CD8-positive, alpha-beta memory T cell (primary cell): Measurements from ENCODE around the gene PEX14. TPM values are rescaled to one million over a fixed set of nuclear protein-coding genes. Genes with fewer than 3 reads are reported as not detected.

Experiments used
- CTCF ChIA-PET: fragments of 350-600 bp; sonication (Branson Sonifier 250); formaldehyde crosslinking; loops from one replicate; lab custom pipeline; 2021; ENCODE audit warnings: antibody characterized with exemption; lab: Charles Lee
- POLR2A ChIA-PET: fragments of 350-600 bp; sonication (Branson Sonifier 250); formaldehyde crosslinking; loops from one replicate; lab custom pipeline; 2021; ENCODE audit warnings: antibody characterized with exemption; lab: Charles Lee
- DNase-seq, 5 donors: peaks; one replicate each; pipeline versions ENCODE4 v3.0.0 to v3.0.0-alpha.2; 2020 to 2022; ENCODE audit warnings: mixed read lengths in 1 of 5
- H3K27ac ChIP-seq: one replicate; pipeline ENCODE4 v1.7.0; 2013; ENCODE audit warnings: low read depth, mild to moderate bottlenecking, low read length, moderate library complexity
- H3K27me3 ChIP-seq: 2 replicates; pipeline ENCODE4 v1.7.0; 2013; ENCODE audit warnings: low read length, mild to moderate bottlenecking; ENCODE audit not compliant: insufficient read depth, poor library complexity, severe bottlenecking
- H3K36me3 ChIP-seq: 2 replicates; pipeline ENCODE4 v1.7.0; 2013; ENCODE audit warnings: mild to moderate bottlenecking, low read length, moderate library complexity; ENCODE audit not compliant: insufficient read depth
- H3K4me1 ChIP-seq: 2 replicates; pipeline ENCODE4 v1.7.0; 2013; ENCODE audit warnings: mild to moderate bottlenecking, low read length, moderate library complexity; ENCODE audit not compliant: insufficient read depth
- H3K4me3 ChIP-seq: 2 replicates; pipeline ENCODE4 v1.7.0; 2013; ENCODE audit warnings: mild to moderate bottlenecking, low read length
- H3K9me3 ChIP-seq: 2 replicates; pipeline ENCODE4 v1.7.0; 2013; ENCODE audit warnings: mild to moderate bottlenecking, low read length
- H3K27ac Mint-ChIP-seq, 8 donors: one replicate each; pipeline ENCODE4 v1.8.0; 2020 to 2021; ENCODE audit warnings: mixed read lengths in 8 of 8, mild to moderate bottlenecking in 6 of 8, inconsistent platforms in 3 of 8, moderate library complexity in 3 of 8
- H3K27me3 Mint-ChIP-seq, 2 donors: one replicate each; pipeline ENCODE4 v1.8.0; 2020 to 2021; ENCODE audit warnings: mixed read lengths in 2 of 2, mild to moderate bottlenecking in 1 of 2, moderate library complexity in 1 of 2
- H3K36me3 Mint-ChIP-seq, 3 donors: one replicate each; pipeline ENCODE4 v1.8.0; 2020 to 2021; ENCODE audit warnings: mixed read lengths in 3 of 3, inconsistent platforms in 1 of 3, mild to moderate bottlenecking in 1 of 3
- H3K4me1 Mint-ChIP-seq, 3 donors: one replicate each; pipeline ENCODE4 v1.8.0; 2020 to 2021; ENCODE audit warnings: mixed read lengths in 3 of 3, inconsistent platforms in 1 of 3, mild to moderate bottlenecking in 1 of 3
- H3K4me3 Mint-ChIP-seq, 7 donors: one replicate each; pipeline ENCODE4 v1.8.0; 2020 to 2021; ENCODE audit warnings: mixed read lengths in 7 of 7, mild to moderate bottlenecking in 6 of 7, moderate library complexity in 4 of 7, inconsistent platforms in 2 of 7
- H3K9me3 Mint-ChIP-seq, 5 donors: one replicate each; pipeline ENCODE4 v1.8.0; 2020 to 2022; ENCODE audit warnings: mixed read lengths in 5 of 5, mild to moderate bottlenecking in 3 of 5, moderate library complexity in 2 of 5, inconsistent platforms in 1 of 5
- polyA plus RNA-seq: library from polyadenylated mRNA; unstranded; fragments of 300-500 nt; fragmentation: Illumina TruSeq; gene quantifications from one replicate; pipeline ENCODE4 v1.2.3, GENCODE V29; 2021
- total RNA-seq, 2 experiments: library from RNA; stranded (reverse); gene quantifications; one replicate each; pipeline ENCODE4 v1.2.3, GENCODE V29; 2021

Gene PEX14
- total and polyA plus RNA-seq, 3 experiments from 2014 or later, result 5.1 to 22.2 (median 18.2) TPM

DNA sequence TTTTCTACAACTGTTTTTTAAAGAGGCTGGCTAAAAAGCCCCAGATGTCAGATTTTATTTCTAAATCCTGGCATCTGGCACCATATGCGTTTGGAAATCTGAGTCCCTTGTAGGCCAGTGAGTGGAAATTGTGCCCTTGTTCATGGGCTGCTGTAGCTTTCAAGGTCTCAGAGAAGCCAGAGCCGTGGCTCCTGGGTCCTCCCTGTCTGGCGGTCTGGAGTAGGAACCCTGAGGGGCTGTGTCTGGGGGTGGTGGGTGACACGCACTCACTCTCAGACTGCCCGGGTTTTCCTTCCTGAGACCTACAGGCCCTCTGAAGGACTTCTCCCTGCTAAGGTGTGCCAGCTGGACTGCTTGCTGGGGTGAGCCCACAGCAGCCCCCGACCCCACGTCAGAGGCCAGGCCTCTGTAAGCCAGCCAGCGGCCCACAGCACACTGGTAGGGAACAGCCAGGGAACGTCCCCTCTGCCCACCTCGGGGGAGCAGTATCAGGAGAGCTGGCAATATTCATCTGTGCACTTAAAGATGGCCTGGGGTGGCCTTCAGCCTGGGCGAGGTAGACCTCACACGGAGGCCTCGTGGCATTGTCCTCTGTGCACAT, 151.5 kb downstream of the PEX14 start:
- Histone ChIP-seq H3K4me1 (no peaks in the 10 kb centered on the region), H3K27ac (no peak overlapping the region), H3K27me3 (no peaks in the 10 kb centered on the region), H3K36me3 (no peaks in the 10 kb centered on the region), H3K9me3 (no peaks in the 10 kb centered on the region), H3K4me3 (no peak overlapping the region)
- ChIA-PET CTCF (interaction anchor here (1.2 kb wide), 1 partner anchor 115 kb away, joined by 3 read pairs; no protein-coding TSS in a partner anchor), POLR2A (no interaction called here)
- Mint-ChIP-seq H3K27ac (no peak overlapping the region), H3K36me3 (peaks cover 0 to 78% (median 4%) of the 10 kb centered on the region in 3 donors), H3K27me3 (no peaks in the 10 kb centered on the region), H3K4me3 (no peak overlapping the region), H3K4me1 (no peaks in the 10 kb centered on the region), H3K9me3 (no peaks in the 10 kb centered on the region)
- no peak for DNase-seq

- Histone ChIP-seq H3K36me3 (no peaks in the 10 kb centered on the region), H3K27ac (no peak overlapping the region), H3K4me1 (no peaks in the 10 kb centered on the region), H3K4me3 (no peak overlapping the region), H3K27me3 (no peaks in the 10 kb centered on the region), H3K9me3 (no peaks in the 10 kb centered on the region)
- no peaks in the 10 kb centered on the region for H3K27me3 Mint-ChIP-seq
- POLR2A ChIA-PET, result no interaction called here
- DNase-seq, result no peak
- peaks cover 0 to 74% (median 4%) of the 10 kb centered on the region in 3 donors for H3K36me3 Mint-ChIP-seq
- H3K9me3 Mint-ChIP-seq, result no peaks in the 10 kb centered on the region
- no peak overlapping the region for H3K27ac Mint-ChIP-seq
- H3K4me3 Mint-ChIP-seq, result no peak overlapping the region
- CTCF ChIA-PET, result interaction anchor here (1.2 kb wide), 1 partner anchor 116 kb away, joined by 3 read pairs; no protein-coding TSS in a partner anchor
- H3K4me1 Mint-ChIP-seq, result no peaks in the 10 kb centered on the region
Observed at GRCh38 chr1:10626791-10627410, 152.2 kb downstream of the PEX14 start.

DNA sequence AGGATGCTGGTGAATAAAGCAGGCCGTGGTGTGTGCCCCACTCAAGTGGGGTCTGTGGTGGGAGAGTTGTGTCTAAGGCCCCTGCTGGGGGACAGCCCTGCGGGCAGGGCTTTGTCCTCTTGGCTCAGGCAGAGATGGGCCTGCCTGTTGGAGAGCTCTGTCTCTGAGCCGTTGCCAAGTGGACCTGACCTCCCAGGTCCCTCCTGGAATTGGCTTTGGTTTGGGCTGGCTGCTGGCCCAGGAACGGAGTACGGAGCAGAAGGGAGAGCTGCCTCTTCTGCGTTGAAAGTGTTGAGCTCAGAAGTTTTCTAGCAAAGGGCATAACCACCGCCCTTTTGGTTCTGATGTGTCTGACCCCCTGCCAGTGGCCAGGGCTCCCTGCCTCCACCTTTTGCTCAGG, 153.9 kb downstream of the PEX14 start:
- Histone ChIP-seq H3K27ac (no peak overlapping the region), H3K9me3 (no peaks in the 10 kb centered on the region), H3K36me3 (no peaks in the 10 kb centered on the region), H3K27me3 (no peaks in the 10 kb centered on the region), H3K4me3 (no peak overlapping the region), H3K4me1 (no peaks in the 10 kb centered on the region)
- Mint-ChIP-seq H3K4me3 (no peak overlapping the region), H3K36me3 (peaks cover 0 to 63% (median 2%) of the 10 kb centered on the region in 3 donors), H3K4me1 (no peaks in the 10 kb centered on the region), H3K27me3 (no peaks in the 10 kb centered on the region), H3K27ac (peak overlapping the region in 2 of 8 donors; percentile 58 to 92), H3K9me3 (no peaks in the 10 kb centered on the region)
- DNase-seq, result peak in 1 of 5 donors; percentile 18
- ChIA-PET CTCF (interaction anchor here (1.6 kb wide), 1 partner anchor 122 kb away, joined by 4 read pairs; no protein-coding TSS in a partner anchor), POLR2A (no interaction called here)

- Mint-ChIP-seq H3K36me3 (peaks cover 0 to 59% (median 4%) of the 10 kb centered on the region in 3 donors), H3K4me1 (no peaks in the 10 kb centered on the region), H3K4me3 (no peak overlapping the region), H3K27ac (peak overlapping the region in 1 of 8 donors; percentile 58), H3K9me3 (no peaks in the 10 kb centered on the region), H3K27me3 (no peaks in the 10 kb centered on the region)
- DNase-seq, result peak in 1 of 5 donors; percentile 44
- Histone ChIP-seq H3K9me3 (no peaks in the 10 kb centered on the region), H3K36me3 (no peaks in the 10 kb centered on the region), H3K27ac (no peak overlapping the region), H3K4me1 (no peaks in the 10 kb centered on the region), H3K4me3 (no peak overlapping the region), H3K27me3 (no peaks in the 10 kb centered on the region)
- ChIA-PET CTCF (interaction anchor here (1.4 to 1.6 kb wide), 2 partner anchors 122 to 134 kb away, joined by 4 to 5 read pairs; no protein-coding TSS in a partner anchor), POLR2A (no interaction called here)
Observed at GRCh38 chr1:10629091-10629815, 154.5 kb downstream of the PEX14 start.

DNA sequence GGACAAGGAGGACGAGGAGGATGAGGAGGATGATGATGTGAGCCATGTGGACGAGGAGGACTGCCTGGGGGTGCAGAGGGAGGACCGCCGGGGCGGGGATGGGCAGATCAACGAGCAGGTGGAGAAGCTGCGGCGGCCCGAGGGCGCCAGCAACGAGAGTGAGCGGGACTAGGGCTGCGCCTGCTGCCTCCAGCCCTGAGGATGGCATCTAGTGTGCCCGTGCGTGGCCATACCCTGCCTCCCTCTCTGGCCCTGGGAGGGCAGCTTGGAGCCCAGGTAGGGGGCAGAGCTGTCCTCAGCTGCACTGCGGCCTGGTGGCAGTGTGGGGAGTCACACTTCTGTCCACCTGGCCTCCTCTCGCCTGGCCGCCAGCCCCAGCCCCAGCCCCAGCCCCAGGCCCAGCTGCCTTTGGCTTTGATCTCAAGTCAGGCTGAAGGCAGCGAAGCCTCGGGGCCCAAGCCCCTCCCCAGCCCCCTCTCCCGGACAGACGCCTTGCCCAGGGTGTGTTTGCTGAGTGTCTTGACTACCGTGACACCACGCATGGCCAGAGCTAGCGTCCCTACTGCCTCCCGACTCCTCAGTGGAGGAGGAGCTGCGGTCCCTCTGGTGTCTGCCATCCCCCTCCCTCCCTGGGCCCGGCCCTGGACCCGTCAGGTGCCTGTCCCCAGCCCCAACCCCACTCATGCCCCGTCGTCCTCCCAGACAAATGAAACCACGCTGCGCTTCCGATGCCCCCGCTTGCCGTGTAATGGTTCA, 155.2 kb downstream of the PEX14 start:
- POLR2A ChIA-PET, result no interaction called here
- Histone ChIP-seq H3K36me3 (no peaks in the 10 kb centered on the region), H3K4me3 (no peak overlapping the region), H3K27ac (no peak overlapping the region), H3K27me3 (no peaks in the 10 kb centered on the region), H3K9me3 (no peaks in the 10 kb centered on the region), H3K4me1 (no peaks in the 10 kb centered on the region)
- CTCF ChIA-PET, result interaction anchor here (1.4 to 1.6 kb wide), 2 partner anchors 123 to 135 kb away, joined by 4 to 5 read pairs; no protein-coding TSS in a partner anchor
- no peaks in the 10 kb centered on the region for H3K4me1 Mint-ChIP-seq
- DNase-seq, result peak in 1 of 5 donors; percentile 45
- peak overlapping the region in 1 of 8 donors; percentile 72 for H3K27ac Mint-ChIP-seq
- peaks cover 0 to 52% (median 4%) of the 10 kb centered on the region in 3 donors for H3K36me3 Mint-ChIP-seq
- H3K27me3 Mint-ChIP-seq, result no peaks in the 10 kb centered on the region
- H3K9me3 Mint-ChIP-seq, result no peaks in the 10 kb centered on the region
- no peak overlapping the region for H3K4me3 Mint-ChIP-seq

GRCh38 chr1:10630661-10631120, 155.9 kb downstream of the PEX14 start:
- Histone ChIP-seq H3K36me3 (no peaks in the 10 kb centered on the region), H3K27me3 (no peaks in the 10 kb centered on the region), H3K4me1 (no peaks in the 10 kb centered on the region), H3K27ac (no peak overlapping the region), H3K4me3 (no peak overlapping the region), H3K9me3 (no peaks in the 10 kb centered on the region)
- DNase-seq, result peak in 1 of 5 donors; percentile 36
- CTCF ChIA-PET, result interaction anchor here (1.4 kb wide), 1 partner anchor 136 kb away, joined by 5 read pairs; no protein-coding TSS in a partner anchor
- H3K27ac Mint-ChIP-seq, result peak overlapping the region in 1 of 8 donors; percentile 72
- POLR2A ChIA-PET, result no interaction called here
- no peaks in the 10 kb centered on the region for H3K4me1 Mint-ChIP-seq
- no peaks in the 10 kb centered on the region for H3K27me3 Mint-ChIP-seq
- H3K4me3 Mint-ChIP-seq, result no peak overlapping the region
- peaks cover 0 to 45% (median 4%) of the 10 kb centered on the region in 3 donors for H3K36me3 Mint-ChIP-seq
- H3K9me3 Mint-ChIP-seq, result no peaks in the 10 kb centered on the region

- Histone ChIP-seq H3K9me3 (no peaks in the 10 kb centered on the region), H3K27me3 (no peaks in the 10 kb centered on the region), H3K36me3 (no peaks in the 10 kb centered on the region), H3K27ac (no peak overlapping the region), H3K4me3 (no peak overlapping the region), H3K4me1 (no peaks in the 10 kb centered on the region)
- CTCF ChIA-PET, result no interaction called here
- Mint-ChIP-seq H3K4me3 (no peak overlapping the region), H3K9me3 (no peaks in the 10 kb centered on the region), H3K27ac (no peak overlapping the region), H3K27me3 (no peaks in the 10 kb centered on the region), H3K4me1 (no peaks in the 10 kb centered on the region), H3K36me3 (peaks cover 0 to 42% (median 4%) of the 10 kb centered on the region in 3 donors)
- DNase-seq, result peak in 1 of 5 donors; percentile 39
- POLR2A ChIA-PET, result no interaction called here
Observed at GRCh38 chr1:10631121-10631810, 156.5 kb downstream of the PEX14 start.
